Endodermal cell (in vitro differentiated cells): ENCODE measurements around the gene NPAS3. TPM values are rescaled to one million over a fixed set of nuclear protein-coding genes. Genes with fewer than 3 reads are reported as not detected.

Experiments used
- DNase-seq: peaks from one replicate; pipeline ENCODE4 v3.0.0-alpha.2; 2017
- H3K27ac ChIP-seq: 2 replicates; pipeline ENCODE4 v1.5.1; 2013; ENCODE audit warnings: mild to moderate bottlenecking, low read depth, low read length, moderate library complexity
- H3K27me3 ChIP-seq: 2 replicates; pipeline ENCODE4 v1.6.1; 2013; ENCODE audit warnings: mild to moderate bottlenecking, low read length, moderate library complexity; ENCODE audit not compliant: insufficient read depth, control insufficient read depth, poor library complexity, severe bottlenecking
- H3K36me3 ChIP-seq: 2 replicates; pipeline ENCODE4 v1.7.0; 2013; ENCODE audit warnings: mild to moderate bottlenecking, low read length, moderate library complexity; ENCODE audit not compliant: control insufficient read depth, insufficient read depth
- H3K4me1 ChIP-seq: one replicate; pipeline ENCODE4 v1.7.0; 2013; ENCODE audit warnings: low read length; ENCODE audit not compliant: control insufficient read depth, insufficient read depth
- H3K4me3 ChIP-seq: 2 replicates; pipeline ENCODE4 v1.5.1; 2013; ENCODE audit warnings: mild to moderate bottlenecking, low read length, moderate library complexity
- H3K9ac ChIP-seq: 2 replicates; pipeline ENCODE4 v1.6.1; 2013; ENCODE audit warnings: mild to moderate bottlenecking, low read length, moderate library complexity; ENCODE audit not compliant: poor library complexity, severe bottlenecking; ENCODE audit errors: extremely low read depth
- H3K9me3 ChIP-seq: 2 replicates; pipeline ENCODE4 v1.6.1; 2013; ENCODE audit warnings: mild to moderate bottlenecking, low read length, moderate library complexity; ENCODE audit not compliant: control insufficient read depth
- H3K27ac Mint-ChIP-seq: 2 replicates; pipeline ENCODE4 v1.8.0; 2020; ENCODE audit warnings: mixed read lengths
- H3K27me3 Mint-ChIP-seq: 2 replicates; pipeline ENCODE4 v1.8.0; 2021; ENCODE audit warnings: mild to moderate bottlenecking, mixed read lengths; ENCODE audit not compliant: insufficient read depth
- H3K36me3 Mint-ChIP-seq: 2 replicates; pipeline ENCODE4 v1.8.0; 2020; ENCODE audit warnings: low read depth, mixed read lengths
- H3K4me1 Mint-ChIP-seq: 2 replicates; pipeline ENCODE4 v1.8.0; 2020; ENCODE audit warnings: mixed read lengths
- H3K4me3 Mint-ChIP-seq: 2 replicates; pipeline ENCODE4 v1.8.0; 2020; ENCODE audit warnings: mild to moderate bottlenecking, moderate library complexity, mixed read lengths
- H3K9me3 Mint-ChIP-seq: 2 replicates; pipeline ENCODE4 v1.8.0; 2020; ENCODE audit warnings: mild to moderate bottlenecking, mixed read lengths
- WGBS, 2 experiments: methylation state at CpG; one replicate each; pipeline versions ENCODE4 v1.1.5 to v1.1.7; 2013; ENCODE audit warnings: missing lambda C conversion rate in 2 of 2, mixed read lengths in 1 of 2; ENCODE audit not compliant: insufficient coverage in 1 of 2, insufficient read length in 1 of 2; 5-methylcytosine and 5-hydroxymethylcytosine counted together
- total RNA-seq, 2 donors: library from RNA; stranded (reverse); fragmentation: NEBNext Ultra II Directional in 1 of 2; extraction: Animal tissue kit (Norgen Biotek cat#: 25700) in 1 of 2; gene quantifications; 2 replicates in 1 of 2; 3 replicates in 1 of 2; pipeline ENCODE4 v1.2.1, GENCODE V29; 2021
- TF ChIP-seq, protein P1 (sequence below): fragments of 200-600 bp; sonication (generic); conservative IDR thresholded peaks from 2 replicates; pipeline ENCODE4 v1.5.0; 2021; ENCODE audit warnings: antibody characterized with exemption, mild to moderate bottlenecking

The NPAS3 gene
- total RNA-seq, 2 donors from 2014 or later: 1.4 to 1.6 TPM

DNA sequence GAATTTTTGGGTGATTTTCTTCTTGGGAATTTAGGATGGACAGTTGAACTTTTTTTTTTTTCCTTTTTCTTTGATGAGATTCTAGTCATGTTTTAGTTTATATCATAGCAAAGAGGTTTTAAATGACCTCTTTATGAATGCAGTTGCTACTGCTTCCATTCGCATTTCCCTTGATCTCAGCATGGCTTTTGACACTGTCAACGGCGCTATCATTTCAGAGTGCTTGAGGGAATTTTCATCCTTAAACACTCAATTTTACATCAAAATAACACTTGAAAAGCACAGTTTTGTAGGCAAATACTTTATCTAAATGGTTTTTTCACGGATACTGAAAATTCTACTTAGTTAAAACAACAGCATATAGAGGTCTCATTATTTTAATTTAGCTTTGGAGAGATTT, 195.5 kb downstream of the NPAS3 start:
- Histone ChIP-seq H3K9ac (no peak overlapping the region), H3K9me3 (no peaks in the 10 kb centered on the region), H3K27ac (no peak overlapping the region), H3K4me3 (no peak overlapping the region), H3K36me3 (no peaks in the 10 kb centered on the region), H3K4me1 (no peaks in the 10 kb centered on the region), H3K27me3 (no peaks in the 10 kb centered on the region)
- 26 to 29% methylated on average over 3 to 4 of the region's 4 CpGs for WGBS, 2 experiments
- Mint-ChIP-seq H3K4me3 (no peak overlapping the region), H3K4me1 (peaks cover 13% of the 10 kb centered on the region), H3K9me3 (no peaks in the 10 kb centered on the region), H3K36me3 (no peaks in the 10 kb centered on the region), H3K27ac (no peak overlapping the region), H3K27me3 (peaks cover 66% of the 10 kb centered on the region)
- DNase-seq: no peak
- TF ChIP-seq, protein P1, sequence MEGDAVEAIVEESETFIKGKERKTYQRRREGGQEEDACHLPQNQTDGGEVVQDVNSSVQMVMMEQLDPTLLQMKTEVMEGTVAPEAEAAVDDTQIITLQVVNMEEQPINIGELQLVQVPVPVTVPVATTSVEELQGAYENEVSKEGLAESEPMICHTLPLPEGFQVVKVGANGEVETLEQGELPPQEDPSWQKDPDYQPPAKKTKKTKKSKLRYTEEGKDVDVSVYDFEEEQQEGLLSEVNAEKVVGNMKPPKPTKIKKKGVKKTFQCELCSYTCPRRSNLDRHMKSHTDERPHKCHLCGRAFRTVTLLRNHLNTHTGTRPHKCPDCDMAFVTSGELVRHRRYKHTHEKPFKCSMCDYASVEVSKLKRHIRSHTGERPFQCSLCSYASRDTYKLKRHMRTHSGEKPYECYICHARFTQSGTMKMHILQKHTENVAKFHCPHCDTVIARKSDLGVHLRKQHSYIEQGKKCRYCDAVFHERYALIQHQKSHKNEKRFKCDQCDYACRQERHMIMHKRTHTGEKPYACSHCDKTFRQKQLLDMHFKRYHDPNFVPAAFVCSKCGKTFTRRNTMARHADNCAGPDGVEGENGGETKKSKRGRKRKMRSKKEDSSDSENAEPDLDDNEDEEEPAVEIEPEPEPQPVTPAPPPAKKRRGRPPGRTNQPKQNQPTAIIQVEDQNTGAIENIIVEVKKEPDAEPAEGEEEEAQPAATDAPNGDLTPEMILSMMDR: no peak

DNA sequence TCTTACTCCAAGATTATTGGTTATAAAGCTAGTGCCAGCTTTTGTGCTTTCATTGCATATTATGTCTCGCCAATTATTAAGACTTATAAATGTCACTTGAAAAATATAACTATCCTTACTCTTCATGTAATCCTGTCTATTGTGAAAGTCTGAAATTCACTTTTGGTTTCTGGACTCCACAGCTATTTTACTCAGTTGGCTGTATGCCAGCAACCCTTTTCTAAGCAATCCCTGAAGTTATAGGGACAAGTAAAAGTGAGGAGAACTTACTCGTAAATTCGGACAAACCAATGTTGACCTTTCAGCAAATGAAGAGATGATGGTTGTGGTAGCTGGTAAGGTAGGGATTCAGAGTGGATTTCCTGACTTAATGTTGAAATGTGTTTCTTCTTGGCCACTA, 196.3 kb downstream of the NPAS3 start:
- no peaks in the 10 kb centered on the region for H3K27me3 ChIP-seq
- DNase-seq: no peak
- H3K4me1 Mint-ChIP-seq: peaks cover 13% of the 10 kb centered on the region
- H3K4me3 Mint-ChIP-seq: no peak overlapping the region
- no peak overlapping the region for H3K9ac ChIP-seq
- H3K27me3 Mint-ChIP-seq: peaks cover 66% of the 10 kb centered on the region
- WGBS, 2 experiments: 91 to 100% methylated on average over 2 to 3 of the region's 3 CpGs
- H3K36me3 ChIP-seq: no peaks in the 10 kb centered on the region
- no peak overlapping the region for H3K27ac Mint-ChIP-seq
- H3K27ac ChIP-seq: no peak overlapping the region
- no peak overlapping the region for H3K4me3 ChIP-seq
- no peaks in the 10 kb centered on the region for H3K9me3 ChIP-seq
- H3K36me3 Mint-ChIP-seq: no peaks in the 10 kb centered on the region
- TF ChIP-seq, protein P1: no peak
- H3K4me1 ChIP-seq: no peaks in the 10 kb centered on the region
- H3K9me3 Mint-ChIP-seq: no peaks in the 10 kb centered on the region

DNA sequence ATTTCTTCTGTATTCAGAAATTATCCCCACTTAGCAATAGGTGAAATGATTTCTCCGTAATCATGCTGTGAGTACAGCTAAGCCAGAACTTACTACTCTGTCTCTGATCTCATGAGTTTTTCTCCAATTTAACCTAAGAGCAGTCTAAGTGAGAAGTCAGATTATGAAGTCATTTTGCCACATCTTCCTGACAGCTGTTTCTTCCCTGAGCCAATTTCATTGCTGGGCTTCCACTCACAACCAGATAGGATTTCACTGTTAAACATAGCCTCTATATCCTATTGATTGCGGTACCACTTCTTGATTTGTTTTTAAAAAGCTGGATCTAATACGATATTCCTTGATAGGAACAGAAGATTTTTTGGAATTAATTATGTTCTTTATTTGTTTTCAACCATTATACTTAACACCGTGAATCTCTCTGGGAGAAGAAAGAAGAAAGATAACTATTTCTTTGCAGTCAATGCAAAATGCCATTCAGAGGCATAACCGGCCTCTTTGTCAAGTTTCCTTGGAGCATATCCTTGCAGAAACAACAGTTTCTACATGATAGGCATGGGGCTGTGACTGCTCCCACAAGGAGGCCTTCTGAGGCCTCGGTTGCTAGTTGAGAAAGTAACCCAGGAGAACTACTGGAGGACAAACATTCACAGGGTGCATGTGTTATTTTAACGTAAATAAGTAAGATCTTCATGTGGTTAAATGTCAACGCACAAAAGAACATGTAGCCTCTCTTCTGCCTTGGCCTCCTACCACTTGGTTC, 212.2 kb downstream of the NPAS3 start:
- H3K4me1 Mint-ChIP-seq: no peaks in the 10 kb centered on the region
- no peak overlapping the region for H3K4me3 ChIP-seq
- peak overlapping the region; percentile 63 for H3K27ac ChIP-seq
- H3K9me3 Mint-ChIP-seq: no peaks in the 10 kb centered on the region
- no peak overlapping the region for H3K4me3 Mint-ChIP-seq
- TF ChIP-seq, protein P1: no peak
- WGBS, 2 experiments: 91 to 97% methylated on average over 6 to 7 of the region's 8 CpGs
- H3K27me3 Mint-ChIP-seq: no peaks in the 10 kb centered on the region
- H3K36me3 Mint-ChIP-seq: no peaks in the 10 kb centered on the region
- no peak overlapping the region for H3K27ac Mint-ChIP-seq
- H3K4me1 ChIP-seq: no peaks in the 10 kb centered on the region
- no peaks in the 10 kb centered on the region for H3K27me3 ChIP-seq
- DNase-seq: no peak
- no peaks in the 10 kb centered on the region for H3K9me3 ChIP-seq
- no peak overlapping the region for H3K9ac ChIP-seq
- no peaks in the 10 kb centered on the region for H3K36me3 ChIP-seq
